Measurements from ENCODE around the gene CTBP2.

Gene CTBP2

GRCh38 chr10:124957404-124957947 is 202.9 kb downstream of the CTBP2 start:
- no peak for DNase-seq

- no peak for DNase-seq
Observed at GRCh38 chr10:124956764-124957163, 203.6 kb downstream of the CTBP2 start.

GRCh38 chr10:124955868-124956267 is 204.5 kb downstream of the CTBP2 start:
- DNase-seq: no peak

GRCh38 chr10:124955243-124955642 is 205.1 kb downstream of the CTBP2 start:
- DNase-seq: no peak

- DNase-seq: no peak
Observed at GRCh38 chr10:124953421-124953820, 206.9 kb downstream of the CTBP2 start.

- no peak for DNase-seq
Observed at GRCh38 chr10:124952123-124952522, 208.2 kb downstream of the CTBP2 start.

- no peak for DNase-seq
Observed at GRCh38 chr10:124949543-124949942, 210.8 kb downstream of the CTBP2 start.

GRCh38 chr10:124946945-124947344 is 213.4 kb downstream of the CTBP2 start:
- DNase-seq: no peak

- peak; percentile 40 for DNase-seq
Observed at GRCh38 chr10:124944982-124945381, 215.4 kb downstream of the CTBP2 start.

GRCh38 chr10:124943301-124944092 is 216.9 kb downstream of the CTBP2 start:
- peak; percentile 62 for DNase-seq

- DNase-seq: no peak
Observed at GRCh38 chr10:124942317-124943169, 217.8 kb downstream of the CTBP2 start.

GRCh38 chr10:124941823-124942222 is 218.5 kb downstream of the CTBP2 start, which contains the start of gene ZRANB1:
ZRANB1 (plus strand) TSS chr10:124942123; CDS start chr10:124942494, 371 bp downstream.
- no peak for DNase-seq

GRCh38 chr10:124939290-124939689 is 221.1 kb downstream of the CTBP2 start:
- no peak for DNase-seq

GRCh38 chr10:124936813-124937212 is 223.6 kb downstream of the CTBP2 start:
- DNase-seq: no peak

- DNase-seq: peak; percentile 42
Observed at GRCh38 chr10:124935946-124936345, 224.4 kb downstream of the CTBP2 start.
